D721Med (cell line): ENCODE measurements around the gene GPSM3.

Experiments
- DNase-seq: peaks from one replicate; pipeline ENCODE4 v3.0.0; 2011; ENCODE audit warnings: low spot score; ENCODE audit not compliant: insufficient read length
- FAIRE-seq: peaks from 2 replicates; lab custom pipeline; 2011; peaks lifted over from hg19 to GRCh38; lab: Jason Lieb, UNC
- TF ChIP-seq, protein P1 (sequence below): IDR thresholded peaks from 2 replicates; pipeline ENCODE4 v1.5.1; 2012; ENCODE audit warnings: mild to moderate bottlenecking, control low read depth; ENCODE audit not compliant: insufficient read depth; ENCODE audit errors: missing control alignments

Gene GPSM3

DNA sequence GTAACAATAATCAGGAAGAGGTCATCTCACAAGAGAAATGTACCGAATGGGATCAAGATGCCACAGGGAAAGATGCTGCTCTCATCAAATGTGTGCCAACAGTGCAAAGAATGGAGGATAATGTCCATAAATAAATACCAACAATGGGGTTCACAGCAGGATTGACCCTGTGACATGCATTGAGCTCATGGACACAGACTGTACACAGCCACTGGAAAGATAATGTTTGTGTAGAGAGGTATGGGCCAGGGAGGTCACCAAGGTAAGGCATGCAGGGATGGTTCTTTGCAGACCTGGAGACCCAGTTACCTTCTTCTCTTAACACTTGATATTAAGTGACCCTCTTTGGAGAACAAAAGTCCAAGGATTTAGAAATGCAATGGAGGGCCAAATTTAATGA is 18.0 kb downstream of the GPSM3 start:
- no peak for FAIRE-seq
- TF ChIP-seq, protein P1, sequence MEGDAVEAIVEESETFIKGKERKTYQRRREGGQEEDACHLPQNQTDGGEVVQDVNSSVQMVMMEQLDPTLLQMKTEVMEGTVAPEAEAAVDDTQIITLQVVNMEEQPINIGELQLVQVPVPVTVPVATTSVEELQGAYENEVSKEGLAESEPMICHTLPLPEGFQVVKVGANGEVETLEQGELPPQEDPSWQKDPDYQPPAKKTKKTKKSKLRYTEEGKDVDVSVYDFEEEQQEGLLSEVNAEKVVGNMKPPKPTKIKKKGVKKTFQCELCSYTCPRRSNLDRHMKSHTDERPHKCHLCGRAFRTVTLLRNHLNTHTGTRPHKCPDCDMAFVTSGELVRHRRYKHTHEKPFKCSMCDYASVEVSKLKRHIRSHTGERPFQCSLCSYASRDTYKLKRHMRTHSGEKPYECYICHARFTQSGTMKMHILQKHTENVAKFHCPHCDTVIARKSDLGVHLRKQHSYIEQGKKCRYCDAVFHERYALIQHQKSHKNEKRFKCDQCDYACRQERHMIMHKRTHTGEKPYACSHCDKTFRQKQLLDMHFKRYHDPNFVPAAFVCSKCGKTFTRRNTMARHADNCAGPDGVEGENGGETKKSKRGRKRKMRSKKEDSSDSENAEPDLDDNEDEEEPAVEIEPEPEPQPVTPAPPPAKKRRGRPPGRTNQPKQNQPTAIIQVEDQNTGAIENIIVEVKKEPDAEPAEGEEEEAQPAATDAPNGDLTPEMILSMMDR: no peak
- DNase-seq: no peak

DNA sequence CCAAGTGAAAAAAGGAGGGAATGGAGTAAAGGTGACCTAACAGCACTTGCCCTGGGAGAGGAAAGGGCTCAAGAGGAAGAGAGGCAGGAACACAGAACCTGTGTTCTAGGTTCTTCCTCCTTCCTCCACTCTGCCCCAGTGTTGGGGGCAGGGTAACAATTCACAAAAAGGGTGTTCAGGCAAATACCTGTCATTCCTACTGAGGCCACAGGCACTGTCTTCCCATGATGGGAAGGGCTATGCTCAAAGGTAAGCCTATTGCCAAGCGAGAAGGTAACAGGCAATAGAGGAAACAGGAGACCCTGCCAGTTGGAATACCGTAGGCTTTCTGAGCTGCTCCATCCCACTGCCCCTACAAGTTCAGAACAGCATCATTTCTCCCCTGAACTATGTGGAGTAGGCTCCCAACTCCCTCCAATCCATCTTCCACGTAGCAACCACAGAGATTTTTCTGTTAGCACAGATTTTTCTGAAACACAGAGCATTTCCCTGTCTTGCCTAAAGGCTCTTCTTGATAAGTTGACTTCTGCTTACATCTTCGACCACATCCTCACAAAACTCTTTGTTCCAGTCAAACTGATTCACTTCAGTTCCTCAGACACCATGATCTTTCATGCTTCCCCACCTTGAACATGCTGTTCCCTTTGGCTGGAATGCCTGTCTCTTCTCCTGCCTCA is 19.3 kb downstream of the GPSM3 start:
- DNase-seq (no peak), FAIRE-seq (no peak)
- TF ChIP-seq, protein P1: no peak

DNA sequence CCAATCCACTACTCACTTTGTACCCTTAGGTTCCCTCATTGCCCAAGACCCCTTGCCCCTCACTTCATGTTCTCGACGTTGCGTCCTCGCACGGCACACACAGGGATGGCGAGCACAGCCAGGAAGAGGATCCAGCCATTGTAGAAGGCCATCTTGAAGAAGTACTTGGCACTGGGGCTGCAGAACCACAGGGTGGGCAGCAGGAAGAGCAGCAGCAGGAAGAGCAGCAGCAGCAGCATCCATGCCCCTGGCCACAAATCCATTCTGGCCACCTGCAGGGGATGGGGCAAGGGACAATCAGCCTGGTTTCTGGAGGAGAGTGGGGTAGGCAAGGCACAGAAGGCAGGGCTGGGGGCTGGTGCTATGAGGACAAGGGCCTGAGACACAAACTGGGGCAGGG is 21.2 kb downstream of the GPSM3 start:
- DNase-seq: no peak
- TF ChIP-seq, protein P1: no peak
- FAIRE-seq: no peak

DNA sequence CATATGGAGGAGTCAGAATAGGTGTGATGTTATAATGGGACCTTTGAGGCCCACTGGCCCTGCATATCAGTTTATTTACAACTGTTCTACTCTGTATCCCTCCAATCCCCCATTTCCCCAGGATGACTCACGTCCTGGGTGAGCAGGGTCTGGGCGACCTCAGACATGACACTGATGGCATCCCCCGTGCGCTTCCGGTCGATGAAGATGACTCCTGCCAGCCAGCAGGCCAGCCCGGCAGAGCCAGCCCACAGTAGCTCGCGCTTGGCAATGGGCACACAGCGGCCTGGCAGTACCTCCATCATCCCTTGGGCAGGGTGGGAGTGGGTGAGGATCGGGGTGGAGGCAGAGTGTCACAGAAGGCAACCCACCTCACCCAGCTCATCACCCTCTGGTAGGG is 22.1 kb downstream of the GPSM3 start:
- no peak for FAIRE-seq
- DNase-seq: no peak
- TF ChIP-seq, protein P1: no peak

DNA sequence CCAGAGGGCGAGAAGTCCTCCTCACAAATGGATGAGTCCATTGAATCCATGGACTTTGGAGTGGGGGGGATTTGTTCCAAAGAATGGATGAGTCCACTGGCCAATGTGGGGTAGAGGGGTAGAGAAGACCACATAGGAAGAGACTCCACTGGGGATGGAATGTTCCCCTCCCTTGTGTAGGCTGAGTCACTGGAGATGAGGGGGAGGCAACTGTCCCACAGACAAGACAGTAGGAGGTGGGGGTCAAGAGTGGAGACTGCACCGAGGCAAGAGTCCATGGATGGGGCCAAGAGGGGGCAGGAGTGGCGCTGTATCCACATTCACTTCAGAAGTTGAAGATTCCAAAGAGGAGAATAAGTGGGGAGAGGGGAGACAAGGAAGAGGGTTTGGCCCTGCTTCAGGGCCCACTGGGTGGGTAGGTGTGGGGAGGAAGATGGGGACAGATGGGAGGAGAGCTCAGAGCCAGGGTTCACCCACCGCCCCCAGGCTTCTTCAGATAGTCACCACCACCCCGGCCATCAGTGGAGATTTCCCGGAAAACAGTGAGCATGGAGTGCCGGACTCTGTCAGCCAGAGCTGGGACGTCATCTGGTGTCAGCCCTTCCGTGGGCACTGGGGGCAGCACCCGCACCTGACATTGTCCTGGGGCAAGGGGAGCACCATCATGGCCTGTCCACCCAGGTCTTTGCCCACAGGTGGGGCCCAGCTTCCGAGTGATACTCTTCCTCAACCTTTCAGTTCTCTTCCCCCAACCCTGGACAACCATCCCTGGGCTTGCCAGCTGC is 23.4 kb downstream of the GPSM3 start:
- TF ChIP-seq, protein P1: no peak
- FAIRE-seq: no peak
- DNase-seq: no peak

DNA sequence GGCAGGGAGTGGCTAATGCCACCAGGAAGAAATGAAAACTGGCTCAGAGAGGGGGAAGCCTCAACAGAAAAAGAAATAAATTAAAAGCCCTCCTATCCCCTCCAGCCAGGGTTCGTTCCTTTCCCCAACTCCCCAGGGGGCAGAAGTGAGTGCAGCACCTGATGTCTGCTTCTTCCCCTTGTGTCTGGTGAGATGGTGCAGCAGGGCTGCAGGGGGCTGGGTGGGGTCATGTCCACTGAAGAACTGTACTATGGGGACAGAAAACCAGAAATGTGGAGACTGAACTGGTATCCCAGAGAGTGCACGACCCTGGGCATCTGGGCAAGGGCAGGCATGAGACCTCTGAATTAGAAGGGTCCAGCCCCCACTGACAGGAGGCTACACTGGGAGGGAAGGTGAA is 24.1 kb downstream of the GPSM3 start:
- FAIRE-seq: no peak
- DNase-seq: no peak
- TF ChIP-seq, protein P1: no peak
